Lung microvascular endothelial cell (primary cell): ENCODE results near the gene HSPA6. TPM values are rescaled to one million over a fixed set of nuclear protein-coding genes. Genes with fewer than 3 reads are reported as not detected.
"Not testable (repeated sequence)": the region's sequence is repeated elsewhere in the genome, so short reads cannot be mapped to it uniquely, and the experiment has no call there.

ENCODE experiments used
- DNase-seq, 2 donors: peaks; one replicate each; pipeline versions ENCODE4 v3.0.0 to v3.0.0-alpha.2; 2010; ENCODE audit warnings: low read depth in 2 of 2
- total RNA-seq: library from RNA; depleted of rRNA; stranded (reverse); fragments of >200 nt; gene quantifications from 2 replicates; pipeline ENCODE4 v1.2.1, GENCODE V29; 2014

HSPA6 gene
- total RNA-seq, 1 donor from 2014 or later, result 0.99 TPM

GRCh38 chr1:161560960-161561715 lies 36.8 kb downstream of the HSPA6 start:
- DNase-seq, result peak; percentile 26 to 55

GRCh38 chr1:161562441-161562840 lies 38.1 kb downstream of the HSPA6 start:
- DNase-seq, result not testable (repeated sequence)

- DNase-seq, result not testable (repeated sequence)
Observed at GRCh38 chr1:161563522-161563921, 39.2 kb downstream of the HSPA6 start.

GRCh38 chr1:161566602-161566960 lies 42.2 kb downstream of the HSPA6 start:
- DNase-seq, result not testable (repeated sequence)

- not testable (repeated sequence) for DNase-seq
Observed at GRCh38 chr1:161571703-161572102, 47.4 kb downstream of the HSPA6 start.

Other genes with a start within 250 kb of the HSPA6 start
- gene MPZ, start 214.6 kb upstream of the HSPA6 start, total RNA-seq, result 0.60 and 1.3 TPM in 2 replicates
- 10.9 and 13.3 TPM in 2 replicates for gene SDHC, start 210.2 kb upstream of the HSPA6 start, total RNA-seq
- not detected in 2 replicates for gene CFAP126, start 156.7 kb upstream of the HSPA6 start, total RNA-seq
- gene FCGR2A, start 19.1 kb upstream of the HSPA6 start, total RNA-seq, result 0.79 and 1.3 TPM in 2 replicates
- gene FCGR3A, start 25.3 kb downstream of the HSPA6 start, total RNA-seq, result not detected in 2 replicates
- gene FCGR3B, start 106.6 kb downstream of the HSPA6 start, total RNA-seq, result not detected in 2 replicates
- gene FCGR2B, start 138.6 kb downstream of the HSPA6 start, total RNA-seq, result not detected in 2 replicates
- not detected in 2 replicates for gene FCRLA, start 182.7 kb downstream of the HSPA6 start, total RNA-seq
- 0.20 and 0.44 TPM in 2 replicates for gene FCRLB, start 197.0 kb downstream of the HSPA6 start, total RNA-seq
- 22.6 and 27.9 TPM in 2 replicates for gene DUSP12, start 225.2 kb downstream of the HSPA6 start, total RNA-seq
- 46.0 and 76.2 TPM in 2 replicates for gene ATF6, start 241.8 kb downstream of the HSPA6 start, total RNA-seq